DOHH2 (cell line): ENCODE data around the gene CLEC4E.

Experiments used
- H3F3A ChIP-seq: fragments of 200-600 bp; sonication (generic), shearing (Covaris generic); 2 replicates; pipeline ENCODE4 v1.6.0; 2016; ENCODE audit warnings: antibody characterized with exemption, mild to moderate bottlenecking; ENCODE audit not compliant: control insufficient read depth, insufficient read depth
- H3K27ac ChIP-seq: fragments of 200-600 bp; sonication (generic); 2 replicates; pipeline ENCODE4 v1.5.1; 2014; ENCODE audit warnings: low read depth, mild to moderate bottlenecking, low read length, moderate library complexity
- H3K27me3 ChIP-seq: fragments of 200-600 bp; sonication (generic); 2 replicates; pipeline ENCODE4 v1.6.1; 2014; ENCODE audit warnings: mild to moderate bottlenecking, low read length, mixed read lengths; ENCODE audit not compliant: control insufficient read depth
- H3K36me3 ChIP-seq: fragments of 200-600 bp; sonication (generic); 2 replicates; pipeline ENCODE4 v1.6.1; 2014; ENCODE audit warnings: mild to moderate bottlenecking, low read length, moderate library complexity, mixed read lengths; ENCODE audit not compliant: control insufficient read depth
- H3K4me1 ChIP-seq: fragments of 200-600 bp; sonication (generic); 2 replicates; pipeline ENCODE4 v1.6.1; 2014; ENCODE audit warnings: mild to moderate bottlenecking, low read length, mixed read lengths; ENCODE audit not compliant: control insufficient read depth
- H3K4me2 ChIP-seq: fragments of 200-600 bp; sonication (generic); 2 replicates; pipeline ENCODE4 v1.6.0; 2014; ENCODE audit warnings: mild to moderate bottlenecking, low read length, moderate library complexity
- H3K4me3 ChIP-seq: fragments of 200-600 bp; sonication (generic); 2 replicates; pipeline ENCODE4 v1.5.1; 2014; ENCODE audit warnings: mild to moderate bottlenecking, low read length, mixed read lengths
- H3K79me2 ChIP-seq: fragments of 200-600 bp; sonication (generic); 2 replicates; pipeline ENCODE4 v1.6.1; 2014; ENCODE audit warnings: mild to moderate bottlenecking, low read length, mixed read lengths; ENCODE audit not compliant: control insufficient read depth
- H3K9me2 ChIP-seq: fragments of 200-600 bp; sonication (generic); replicated peaks from 2 replicates; pipeline ENCODE4 v1.6.1; 2014; ENCODE audit warnings: mild to moderate bottlenecking, low read length, mixed read lengths; ENCODE audit not compliant: control insufficient read depth
- H3K9me3 ChIP-seq: fragments of 200-600 bp; sonication (generic); 2 replicates; pipeline ENCODE4 v1.6.1; 2014; ENCODE audit warnings: antibody characterized with exemption, low read length, mixed read lengths; ENCODE audit not compliant: control insufficient read depth, insufficient read depth
- H4K20me1 ChIP-seq: fragments of 200-600 bp; sonication (generic); 2 replicates; pipeline ENCODE4 v1.6.0; 2014; ENCODE audit warnings: low read depth, mild to moderate bottlenecking, antibody characterized with exemption, low read length, moderate library complexity; ENCODE audit not compliant: control insufficient read depth, insufficient read depth
- EZH2phosphoT487 ChIP-seq: fragments of 200-600 bp; sonication (generic); IDR thresholded peaks from 2 replicates; pipeline ENCODE4 v1.6.1; 2017; ENCODE audit warnings: borderline replicate concordance, mild to moderate bottlenecking, antibody characterized with exemption, low read length, moderate library complexity, mixed read lengths
- TF ChIP-seq, protein P1 (sequence below): fragments of 200-600 bp; sonication (generic); IDR thresholded peaks from one replicate; pipeline ENCODE4 v1.5.1; 2014; ENCODE audit warnings: antibody characterized with exemption, mild to moderate bottlenecking, low read depth, low read length; ENCODE audit not compliant: poor library complexity, severe bottlenecking

Gene CLEC4E

GRCh38 chr12:8556531-8557097 is 15.9 kb upstream of the CLEC4E start:
- no peak for TF ChIP-seq EZH2phosphoT487
- TF ChIP-seq, protein P1, sequence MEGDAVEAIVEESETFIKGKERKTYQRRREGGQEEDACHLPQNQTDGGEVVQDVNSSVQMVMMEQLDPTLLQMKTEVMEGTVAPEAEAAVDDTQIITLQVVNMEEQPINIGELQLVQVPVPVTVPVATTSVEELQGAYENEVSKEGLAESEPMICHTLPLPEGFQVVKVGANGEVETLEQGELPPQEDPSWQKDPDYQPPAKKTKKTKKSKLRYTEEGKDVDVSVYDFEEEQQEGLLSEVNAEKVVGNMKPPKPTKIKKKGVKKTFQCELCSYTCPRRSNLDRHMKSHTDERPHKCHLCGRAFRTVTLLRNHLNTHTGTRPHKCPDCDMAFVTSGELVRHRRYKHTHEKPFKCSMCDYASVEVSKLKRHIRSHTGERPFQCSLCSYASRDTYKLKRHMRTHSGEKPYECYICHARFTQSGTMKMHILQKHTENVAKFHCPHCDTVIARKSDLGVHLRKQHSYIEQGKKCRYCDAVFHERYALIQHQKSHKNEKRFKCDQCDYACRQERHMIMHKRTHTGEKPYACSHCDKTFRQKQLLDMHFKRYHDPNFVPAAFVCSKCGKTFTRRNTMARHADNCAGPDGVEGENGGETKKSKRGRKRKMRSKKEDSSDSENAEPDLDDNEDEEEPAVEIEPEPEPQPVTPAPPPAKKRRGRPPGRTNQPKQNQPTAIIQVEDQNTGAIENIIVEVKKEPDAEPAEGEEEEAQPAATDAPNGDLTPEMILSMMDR = no peak
- no peak overlapping the region for H3K4me2 ChIP-seq
- no peaks in the 10 kb centered on the region for H4K20me1 ChIP-seq
- no peaks in the 10 kb centered on the region for H3K4me1 ChIP-seq
- no peaks in the 10 kb centered on the region for H3K9me3 ChIP-seq
- no peak overlapping the region for H3K27ac ChIP-seq
- no peaks in the 10 kb centered on the region for H3K36me3 ChIP-seq
- H3K4me3 ChIP-seq = no peak overlapping the region
- no peaks in the 10 kb centered on the region for H3K79me2 ChIP-seq
- H3K27me3 ChIP-seq = no peaks in the 10 kb centered on the region
- H3K9me2 ChIP-seq = no peaks in the 10 kb centered on the region
- no peaks in the 10 kb centered on the region for H3F3A ChIP-seq

DNA sequence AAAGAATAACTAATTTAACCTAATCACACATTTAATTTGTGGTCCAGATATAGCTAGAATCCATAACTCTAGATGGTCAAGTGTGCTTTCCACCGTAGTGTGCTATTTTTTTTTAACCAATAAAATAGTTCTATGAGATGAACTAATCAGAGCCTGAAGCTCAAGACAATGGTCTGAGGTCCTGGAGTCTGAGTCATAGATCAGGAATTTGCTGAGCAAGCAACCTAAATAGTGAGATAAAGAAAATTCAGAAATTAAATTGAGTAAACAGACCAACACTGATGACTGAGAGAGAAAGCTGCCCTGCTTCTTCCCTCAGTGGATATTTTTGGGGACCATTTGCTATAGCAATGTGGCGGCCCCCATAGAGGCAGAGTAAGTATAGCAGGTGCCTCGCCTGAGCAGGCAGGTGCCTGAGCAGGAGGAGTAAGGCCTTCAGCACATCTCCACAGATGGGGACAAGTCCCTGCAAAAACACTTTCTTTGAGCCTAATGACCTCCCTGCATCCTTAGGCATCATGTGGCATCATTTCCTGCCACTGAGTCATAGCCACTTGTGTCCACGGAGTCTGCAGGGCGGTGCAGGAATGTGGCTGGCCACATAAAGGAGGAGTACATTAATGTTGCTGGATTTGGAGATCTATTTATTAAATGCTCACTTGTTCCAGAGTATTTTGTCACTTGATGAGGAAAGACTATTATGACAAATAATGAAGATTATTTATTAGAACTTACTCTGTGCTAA is 13.9 kb upstream of the CLEC4E start:
- H3K9me2 ChIP-seq = no peaks in the 10 kb centered on the region

DNA sequence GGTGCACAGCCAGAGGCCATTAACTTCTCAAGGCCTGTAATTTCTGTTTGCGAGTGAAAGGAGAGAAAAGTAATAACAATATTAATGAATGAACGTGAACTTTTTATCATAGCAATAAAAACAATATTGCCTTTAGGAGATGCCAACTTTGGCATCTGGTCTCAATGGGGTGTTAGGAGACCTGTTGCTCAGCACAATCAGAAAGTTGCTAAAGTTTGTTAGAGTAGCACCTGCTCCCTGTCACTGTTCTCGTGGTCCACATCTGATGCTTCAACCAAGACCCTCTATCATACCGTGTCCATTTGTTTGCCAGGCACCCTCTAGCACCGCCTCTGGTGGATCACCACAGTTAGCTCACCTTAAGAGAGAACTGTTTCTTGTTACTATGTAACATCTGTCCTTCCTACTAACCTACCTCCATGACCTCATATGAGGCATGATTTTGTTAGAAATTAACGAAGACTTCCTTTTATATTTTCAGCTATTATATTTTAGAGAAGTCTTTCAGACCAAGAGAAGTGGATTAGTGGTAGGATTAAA is 12.5 kb upstream of the CLEC4E start:
- no peaks in the 10 kb centered on the region for H4K20me1 ChIP-seq
- no peak overlapping the region for H3K4me2 ChIP-seq
- H3K27me3 ChIP-seq = no peaks in the 10 kb centered on the region
- no peaks in the 10 kb centered on the region for H3K79me2 ChIP-seq
- TF ChIP-seq EZH2phosphoT487 = no peak
- TF ChIP-seq, protein P1 = no peak
- no peaks in the 10 kb centered on the region for H3F3A ChIP-seq
- H3K27ac ChIP-seq = no peak overlapping the region
- H3K4me3 ChIP-seq = no peak overlapping the region
- H3K9me3 ChIP-seq = no peaks in the 10 kb centered on the region
- H3K36me3 ChIP-seq = no peaks in the 10 kb centered on the region
- H3K9me2 ChIP-seq = no peaks in the 10 kb centered on the region
- H3K4me1 ChIP-seq = peaks cover 4% of the 10 kb centered on the region; the same call in 1 of the 2 replicates

More for the DNA sequence above, 13.9 kb upstream of the CLEC4E start:
- no peak overlapping the region for H3K27ac ChIP-seq
- no peak overlapping the region for H3K4me2 ChIP-seq
- H4K20me1 ChIP-seq = no peaks in the 10 kb centered on the region
- H3K27me3 ChIP-seq = no peaks in the 10 kb centered on the region
- H3K9me3 ChIP-seq = no peaks in the 10 kb centered on the region
- no peak for TF ChIP-seq EZH2phosphoT487
- H3F3A ChIP-seq = no peaks in the 10 kb centered on the region
- no peaks in the 10 kb centered on the region for H3K79me2 ChIP-seq
- no peaks in the 10 kb centered on the region for H3K36me3 ChIP-seq
- no peak overlapping the region for H3K4me3 ChIP-seq
- peaks cover 4% of the 10 kb centered on the region; the same call in 1 of the 2 replicates for H3K4me1 ChIP-seq

- Histone ChIP-seq H3K36me3 (no peaks in the 10 kb centered on the region), H3K9me3 (no peaks in the 10 kb centered on the region), H3K4me2 (no peak overlapping the region), H4K20me1 (no peaks in the 10 kb centered on the region), H3K4me3 (no peak overlapping the region), H3K4me1 (peaks cover 15% of the 10 kb centered on the region), H3K79me2 (no peaks in the 10 kb centered on the region), H3K27me3 (no peaks in the 10 kb centered on the region), H3F3A (no peaks in the 10 kb centered on the region), H3K9me2 (no peaks in the 10 kb centered on the region), H3K27ac (no peak overlapping the region)
- TF ChIP-seq EZH2phosphoT487 = no peak
- TF ChIP-seq, protein P1 = no peak
Observed at GRCh38 chr12:8549381-8549780, 8.7 kb upstream of the CLEC4E start.
